Ureter (tissue), 1 donor: ENCODE results near the gene COL4A1. TPM values are rescaled to one million over a fixed set of nuclear protein-coding genes. Genes with fewer than 3 reads are reported as not detected.

ENCODE experiments used
- DNase-seq: peaks from one replicate; pipeline ENCODE4 v3.0.0-alpha.2; 2020; ENCODE audit warnings: low spot score
- total RNA-seq: library from RNA; stranded (reverse); gene quantifications from one replicate; pipeline ENCODE4 v1.2.4, GENCODE V29; 2023
- donor health status: DM: yes; HTN: yes; CAD: no.

Gene COL4A1
- total RNA-seq, 1 donor from 2014 or later = 144 TPM

DNA sequence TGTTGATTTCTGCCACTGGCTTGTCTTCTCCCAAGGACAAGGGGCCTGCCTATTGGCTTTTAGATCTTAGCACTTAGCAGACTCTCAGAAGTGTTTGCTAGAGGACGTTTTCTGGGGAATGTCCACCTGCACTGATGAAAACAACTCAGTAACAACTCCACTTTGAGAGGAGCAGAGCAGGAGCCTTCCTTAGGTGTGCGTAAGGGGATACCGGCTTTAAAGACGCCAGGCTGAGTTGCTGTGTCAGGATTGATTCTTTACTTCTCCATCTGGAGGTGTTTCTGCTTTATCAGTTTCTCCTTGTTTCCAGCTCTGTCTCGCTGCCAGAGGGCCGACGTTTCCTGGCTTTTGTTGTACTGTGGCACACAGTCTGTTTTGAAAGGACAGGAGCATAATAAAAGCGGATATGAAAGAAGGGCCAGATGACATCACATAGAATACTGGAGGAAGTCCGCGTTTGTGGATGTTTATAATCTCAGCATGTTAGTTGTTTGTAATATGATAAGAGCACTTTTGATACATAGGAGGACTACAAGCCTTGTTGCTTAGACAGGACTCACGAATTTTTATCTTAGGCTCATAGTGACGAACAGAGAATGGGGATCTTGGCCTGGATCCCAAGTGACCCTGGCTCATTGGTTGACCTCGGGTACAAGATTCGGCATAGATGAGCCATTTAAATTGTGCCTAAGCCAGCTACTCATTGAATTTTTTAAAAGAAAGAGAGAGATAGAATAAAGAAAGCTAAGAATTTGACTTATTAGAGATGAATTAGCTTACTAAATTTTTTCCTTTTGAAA, 34.7 kb upstream of the COL4A1 start:
- no peak for DNase-seq

DNA sequence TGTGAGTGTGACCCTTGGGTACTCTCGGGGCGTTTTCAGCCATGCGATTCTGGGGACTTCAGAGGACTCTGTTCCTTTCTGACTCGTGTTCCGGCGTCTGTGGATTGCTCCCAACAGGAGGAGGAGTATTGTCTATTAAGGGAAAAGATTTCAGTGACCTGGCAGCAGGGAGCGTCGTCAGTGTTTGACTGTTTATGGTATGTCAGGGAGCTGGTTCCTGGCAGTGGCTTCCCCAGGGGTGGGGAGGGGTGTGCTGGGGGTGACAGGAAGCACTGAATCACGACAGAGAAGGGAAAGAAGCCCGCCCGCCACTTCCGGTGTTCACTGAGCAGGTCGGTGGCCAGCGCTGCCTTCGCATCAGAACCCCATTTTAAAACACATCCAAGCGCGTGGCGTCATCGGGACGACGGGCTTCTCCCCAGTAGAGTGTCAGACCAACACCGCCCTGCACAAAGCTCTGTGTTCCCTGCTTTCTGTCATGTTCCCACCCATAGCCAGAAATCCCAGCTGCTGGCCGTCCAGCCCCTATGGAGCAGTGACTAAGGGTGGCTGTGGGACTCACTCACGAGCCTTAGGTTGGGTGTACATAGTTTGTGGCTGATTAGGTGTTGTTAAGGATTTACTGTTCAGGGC, 34.0 kb upstream of the COL4A1 start:
- peak; percentile 89 for DNase-seq

DNA sequence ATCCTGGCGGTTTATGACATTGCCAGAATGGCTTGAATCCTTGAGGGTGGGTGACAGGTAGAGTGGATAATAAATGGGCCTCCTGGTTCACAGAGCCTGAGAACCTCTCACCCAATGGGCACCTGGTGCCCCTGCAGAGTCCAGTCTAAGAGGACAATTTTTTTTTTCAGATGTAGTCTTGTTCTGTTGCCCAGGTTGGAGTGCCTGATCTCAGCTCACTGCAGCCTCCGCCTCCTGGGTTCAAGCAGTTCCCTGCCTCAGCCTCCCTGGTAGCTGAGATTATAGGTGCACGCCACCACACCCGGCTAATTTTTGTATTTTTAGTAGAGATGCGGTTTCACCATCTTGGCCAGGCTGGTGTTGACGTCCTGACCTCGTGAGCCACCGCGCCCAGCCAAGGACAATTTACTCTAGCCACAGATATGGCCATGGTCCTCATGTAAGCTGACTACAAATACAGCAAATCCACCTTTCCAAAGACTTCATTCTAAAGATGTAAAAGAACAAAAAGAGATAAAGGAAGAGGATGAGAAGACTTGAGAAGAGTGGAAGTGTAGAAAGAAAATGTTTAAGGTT, 33.1 kb upstream of the COL4A1 start:
- no peak for DNase-seq

DNA sequence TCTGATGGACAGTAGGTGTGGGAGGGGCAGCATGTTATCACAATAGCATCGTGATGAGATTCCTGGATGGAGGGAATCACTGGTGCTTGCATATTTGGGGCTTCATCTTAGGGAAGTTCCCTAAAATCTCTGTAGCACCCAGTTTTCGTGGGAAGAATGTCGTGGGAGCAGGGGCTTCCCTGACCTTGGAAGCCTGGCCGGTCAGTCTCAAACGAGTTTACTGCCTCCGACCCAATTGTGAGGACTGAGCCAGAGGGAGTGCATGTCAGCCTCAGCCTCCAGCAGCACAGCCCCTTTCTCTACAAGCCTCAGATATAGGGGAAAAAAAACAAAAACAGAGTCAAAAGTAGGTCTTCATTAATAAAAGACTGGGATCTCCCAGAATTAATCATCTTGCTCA, 32.3 kb upstream of the COL4A1 start:
- no peak for DNase-seq

DNA sequence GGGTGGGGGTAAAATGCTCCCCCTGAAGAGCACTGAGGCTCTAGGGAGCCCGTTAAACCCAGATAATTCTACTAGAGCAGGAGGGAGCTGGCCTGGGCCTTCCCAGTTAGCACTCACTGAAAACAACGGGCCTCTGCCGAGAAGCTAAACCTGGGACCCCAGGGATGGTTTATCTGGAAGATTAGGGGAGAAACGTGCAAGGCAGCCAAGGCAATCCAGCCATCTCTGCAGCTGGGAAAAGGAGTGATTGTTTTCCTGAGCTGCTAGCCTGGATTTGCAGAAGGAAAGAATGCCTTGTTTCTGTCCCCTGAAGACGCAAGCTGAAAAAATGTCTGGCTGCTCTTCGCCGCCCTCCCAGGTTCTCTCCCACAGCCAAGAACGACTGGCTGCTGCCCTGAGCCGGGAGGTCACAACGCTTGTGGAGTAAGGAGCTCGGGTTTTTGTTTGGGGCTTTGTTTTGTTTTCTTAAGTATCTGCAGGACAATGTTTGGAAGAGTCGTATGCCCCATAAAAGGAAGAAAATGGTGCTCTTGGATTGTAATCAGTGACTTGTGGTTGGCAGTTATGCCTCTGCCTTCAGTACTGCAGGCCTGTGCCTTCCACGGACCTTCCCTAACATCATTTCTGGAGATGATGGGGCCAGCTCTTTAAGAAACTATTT, 31.6 kb upstream of the COL4A1 start:
- peak; percentile 65 for DNase-seq

DNA sequence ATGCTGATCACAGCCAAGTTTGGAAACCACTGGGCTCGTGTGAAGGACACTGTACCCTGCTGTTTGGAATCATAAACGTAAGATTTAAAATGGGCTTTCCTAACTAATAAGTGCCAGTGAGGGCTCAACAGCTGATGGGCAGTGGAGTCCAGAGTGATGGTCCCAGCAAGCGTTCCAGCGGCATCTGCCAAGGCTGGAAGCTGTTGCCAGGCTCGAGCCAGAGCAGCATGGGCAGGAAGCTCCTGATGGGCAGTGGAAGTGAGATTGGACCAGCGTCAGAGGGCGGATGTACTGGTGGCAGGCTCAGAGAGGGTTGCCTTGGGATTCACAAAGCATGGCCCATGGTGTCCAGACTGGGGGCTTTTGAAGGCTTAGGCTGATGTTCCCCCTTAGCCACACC, 30.3 kb upstream of the COL4A1 start:
- no peak for DNase-seq

DNA sequence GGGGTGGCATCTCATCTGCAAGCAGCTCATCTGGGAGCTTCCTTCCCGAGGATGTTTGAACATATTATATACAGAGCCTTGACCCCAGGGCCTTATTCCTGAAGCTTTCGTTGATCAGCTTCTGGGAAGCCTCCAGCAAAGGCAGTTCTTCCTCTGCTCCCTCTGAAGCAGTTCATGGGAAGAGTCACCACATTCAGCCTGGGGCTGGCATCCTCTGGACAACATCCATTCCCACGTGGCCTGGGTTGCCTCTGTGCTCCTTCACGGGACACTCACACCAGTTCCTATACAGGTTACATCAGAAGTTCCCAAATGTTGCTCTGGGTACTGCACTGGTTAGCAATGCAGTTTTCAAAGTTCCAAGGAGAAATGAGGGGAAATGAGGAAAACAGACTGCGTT, 29.7 kb upstream of the COL4A1 start:
- DNase-seq = no peak

DNA sequence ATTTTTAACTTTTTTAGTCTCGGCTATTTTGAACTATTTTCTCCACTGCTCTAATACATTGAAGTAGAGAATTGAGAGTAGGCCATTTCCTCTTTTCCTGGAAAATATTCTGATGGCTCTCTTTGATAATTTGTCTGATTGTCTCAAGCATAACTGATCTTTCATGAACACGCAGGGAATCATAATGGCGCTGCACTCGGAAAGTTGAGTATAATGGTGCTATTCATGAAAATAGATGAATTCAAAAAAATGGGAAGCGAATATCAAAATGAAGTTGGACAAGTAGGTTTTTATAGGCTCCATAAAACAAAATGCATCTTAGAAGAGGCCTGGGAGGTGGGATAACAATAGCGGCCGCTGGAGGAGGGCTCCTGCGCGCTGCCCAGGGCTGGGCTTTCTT, 29.2 kb upstream of the COL4A1 start:
- DNase-seq = no peak

DNA sequence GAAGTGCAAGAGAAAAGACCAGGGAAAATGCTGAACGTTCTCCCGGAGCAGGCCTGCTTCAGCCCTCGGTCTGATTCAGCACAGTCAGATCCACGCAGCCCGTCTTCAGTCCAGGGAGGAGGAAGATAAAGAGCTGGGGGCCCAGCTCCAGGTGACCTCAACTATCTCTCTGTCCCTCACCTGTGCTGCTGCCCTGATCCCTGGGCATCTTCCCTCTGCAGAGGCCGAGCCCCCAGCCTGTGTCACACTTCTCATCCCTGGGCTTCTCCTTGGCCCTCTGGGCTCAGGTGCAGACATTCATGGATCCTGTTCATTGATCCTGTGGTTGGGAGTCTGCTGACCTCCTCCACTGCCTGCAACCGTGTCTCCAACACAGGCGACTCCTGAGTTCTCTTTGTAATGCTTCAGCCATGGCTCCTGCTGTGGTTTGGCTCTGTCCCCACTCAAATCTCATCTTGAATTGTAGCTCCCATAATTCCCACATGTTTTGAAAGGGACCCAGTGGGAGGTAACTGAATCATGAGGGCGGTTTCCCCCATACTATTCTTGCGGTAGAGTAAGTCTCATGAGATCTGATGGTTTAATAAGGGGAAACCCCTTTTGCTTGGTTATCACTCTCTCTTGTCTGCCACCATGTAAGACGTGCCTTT, 28.0 kb upstream of the COL4A1 start:
- no peak for DNase-seq

DNA sequence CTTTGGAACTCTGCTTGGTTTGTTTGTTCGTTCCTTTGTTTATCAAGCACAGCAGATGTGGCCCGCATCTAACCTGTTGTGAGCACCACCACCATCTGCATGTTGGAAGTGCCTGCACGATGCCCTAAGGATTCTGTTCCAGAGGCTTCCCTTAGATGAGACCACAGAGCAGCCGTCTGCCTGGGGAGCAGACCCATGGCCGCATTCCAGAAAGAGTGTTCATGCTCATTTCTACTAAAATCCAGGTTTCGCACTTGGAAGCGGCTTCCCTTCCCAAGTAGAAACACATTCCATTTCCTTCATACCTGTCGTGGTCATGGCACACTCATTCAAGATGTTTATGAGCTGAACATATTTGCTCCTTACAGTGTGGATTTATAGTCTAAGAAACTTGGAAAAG, 27.3 kb upstream of the COL4A1 start:
- no peak for DNase-seq

DNA sequence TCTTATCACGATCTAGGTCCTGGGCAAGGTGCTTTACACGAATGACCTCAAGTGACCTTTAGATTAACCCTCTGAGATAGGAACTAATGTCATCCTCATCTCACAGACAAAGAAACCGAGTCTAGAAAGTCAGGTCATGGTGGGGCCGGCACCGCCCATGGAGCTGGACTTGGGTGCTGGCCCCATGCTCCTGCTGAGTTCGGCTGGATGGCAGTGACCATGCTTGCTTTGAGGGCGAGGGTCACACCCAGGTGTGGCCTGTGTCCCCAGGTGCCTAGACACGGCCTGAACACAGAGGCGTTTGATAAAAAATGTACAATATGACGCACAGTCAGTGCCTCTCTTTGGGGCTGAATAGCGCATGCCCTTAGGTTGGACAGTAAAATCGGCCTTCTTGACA, 26.9 kb upstream of the COL4A1 start:
- DNase-seq = no peak

DNA sequence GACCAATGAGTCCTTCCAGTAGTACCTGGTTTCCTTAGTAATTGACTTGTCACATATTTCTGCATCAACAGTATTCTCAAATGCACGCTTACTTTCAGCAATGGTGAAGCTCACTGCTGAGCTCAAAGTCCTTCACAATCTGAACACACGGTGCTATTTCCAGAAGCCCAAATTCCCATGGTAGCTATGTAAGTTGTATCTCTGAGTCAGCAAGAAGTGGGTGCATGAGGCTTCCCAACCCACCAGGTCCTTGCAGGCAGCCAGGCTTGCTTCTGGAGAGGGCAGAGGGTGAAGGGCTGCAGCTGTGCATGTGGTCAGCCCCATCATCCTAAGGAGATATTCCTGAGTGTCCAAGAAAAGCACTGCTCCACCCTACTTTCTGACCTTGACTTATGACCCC, 25.8 kb upstream of the COL4A1 start:
- no peak for DNase-seq

DNA sequence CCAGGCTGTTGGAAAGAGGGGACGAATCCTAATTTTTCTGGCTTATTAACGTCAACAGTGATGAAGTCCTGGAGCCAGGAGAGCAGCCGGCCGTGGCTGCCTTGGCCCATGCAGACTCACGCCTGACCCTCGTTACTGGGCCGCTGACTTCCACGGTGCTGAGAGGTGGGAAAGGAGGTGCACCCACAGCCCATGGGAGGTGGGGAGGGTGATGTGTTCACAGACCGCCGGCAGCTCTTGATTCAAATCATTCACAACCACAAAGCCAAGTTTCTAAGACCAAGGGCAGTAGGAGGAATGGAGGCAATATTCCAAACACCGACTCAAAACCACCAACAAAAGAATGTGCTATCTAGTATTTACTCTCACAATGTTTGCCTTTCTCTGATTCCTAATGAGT, 24.4 kb upstream of the COL4A1 start:
- no peak for DNase-seq

DNA sequence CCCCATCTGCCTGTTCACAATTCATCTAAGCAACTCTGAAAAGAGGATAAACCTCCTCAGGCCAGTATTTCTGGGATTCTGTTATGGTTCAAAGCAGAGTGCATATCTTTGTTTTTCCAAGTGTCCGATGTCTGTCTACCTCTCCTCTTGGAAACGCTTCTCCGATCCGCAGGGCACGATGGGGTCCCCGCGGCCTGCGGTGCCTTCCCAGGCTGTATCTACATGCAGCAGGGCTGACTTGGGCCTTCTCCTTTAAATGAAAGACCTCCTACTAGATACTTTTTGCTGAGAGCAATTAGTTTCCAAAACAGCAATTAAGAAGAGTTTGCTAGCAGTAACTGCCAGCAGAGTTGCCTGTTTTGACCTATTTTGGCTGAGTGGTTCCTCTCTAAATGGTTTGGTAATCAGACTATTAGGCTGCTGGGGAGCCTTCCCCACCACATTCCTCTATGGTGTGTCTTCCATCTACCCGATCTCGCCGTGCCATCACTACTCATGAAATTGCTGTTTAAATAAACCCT, 23.6 kb upstream of the COL4A1 start:
- no peak for DNase-seq

DNA sequence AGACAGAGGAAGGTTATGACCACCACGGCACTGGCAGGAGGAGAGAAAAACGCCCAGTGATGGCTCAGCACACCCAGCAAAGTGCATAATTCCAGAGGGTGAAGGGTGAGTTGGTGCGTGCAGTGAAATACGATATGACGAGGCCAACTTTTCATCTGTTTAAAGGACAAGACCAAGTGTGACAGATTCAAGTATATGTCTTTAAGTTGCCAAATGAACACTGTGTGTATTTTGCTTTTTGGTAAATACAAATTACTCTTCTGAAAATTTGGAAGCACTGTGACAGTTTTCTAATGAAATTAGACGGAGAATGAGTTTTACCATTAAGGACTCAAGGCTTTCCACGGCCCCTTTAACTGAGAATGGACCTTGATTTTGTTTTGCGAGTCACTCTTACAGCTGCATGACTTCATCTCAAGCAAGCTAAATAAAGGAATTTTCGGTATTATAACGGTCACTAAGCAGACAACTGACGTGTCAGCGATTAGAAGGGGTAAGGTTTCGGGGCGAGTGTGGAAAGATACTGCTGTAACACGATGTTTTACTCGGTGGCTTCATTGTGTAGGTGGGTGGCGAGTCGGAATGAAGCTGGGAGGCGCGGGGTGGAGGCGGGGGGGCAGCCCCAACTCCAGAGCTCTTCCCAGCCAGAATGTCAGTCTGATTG, 23.0 kb upstream of the COL4A1 start:
- no peak for DNase-seq

DNA sequence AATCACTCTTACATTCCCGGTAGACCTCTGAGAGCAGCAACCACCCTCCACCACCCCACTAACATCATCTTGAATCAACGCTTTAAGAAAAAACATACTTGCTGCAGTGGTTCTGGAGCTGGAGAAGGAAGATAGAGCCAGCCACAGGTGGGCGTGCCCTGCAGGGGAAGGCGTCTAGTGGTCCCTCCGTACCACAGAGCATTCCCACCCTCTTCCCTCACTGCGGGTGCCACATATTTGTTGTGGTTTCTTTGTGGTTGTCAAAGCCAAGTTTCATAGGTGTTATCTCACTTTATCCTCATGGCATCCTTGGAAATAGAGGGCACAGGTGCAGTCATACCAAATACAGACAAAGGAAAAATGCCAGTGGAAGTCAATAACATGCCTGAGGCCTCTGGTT, 22.3 kb upstream of the COL4A1 start:
- no peak for DNase-seq

DNA sequence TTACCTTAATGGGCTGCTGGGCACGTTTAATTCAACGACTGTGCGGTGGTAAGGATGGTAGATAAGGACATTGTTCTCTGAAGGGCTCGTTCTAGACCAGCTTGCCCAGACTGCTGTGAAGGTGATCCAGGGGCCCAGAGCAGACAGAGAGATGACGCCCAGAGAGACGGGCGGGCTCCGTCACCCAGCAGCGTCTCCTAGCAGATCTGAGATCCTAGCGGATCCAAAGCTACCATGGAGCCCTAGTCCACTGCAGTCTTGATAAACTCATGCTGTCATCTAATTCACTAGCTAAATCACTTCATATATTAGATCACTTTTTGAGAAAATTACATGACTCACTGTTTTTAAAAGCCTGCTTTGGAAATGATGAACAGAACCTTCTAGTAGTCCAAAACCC, 21.6 kb upstream of the COL4A1 start:
- no peak for DNase-seq

DNA sequence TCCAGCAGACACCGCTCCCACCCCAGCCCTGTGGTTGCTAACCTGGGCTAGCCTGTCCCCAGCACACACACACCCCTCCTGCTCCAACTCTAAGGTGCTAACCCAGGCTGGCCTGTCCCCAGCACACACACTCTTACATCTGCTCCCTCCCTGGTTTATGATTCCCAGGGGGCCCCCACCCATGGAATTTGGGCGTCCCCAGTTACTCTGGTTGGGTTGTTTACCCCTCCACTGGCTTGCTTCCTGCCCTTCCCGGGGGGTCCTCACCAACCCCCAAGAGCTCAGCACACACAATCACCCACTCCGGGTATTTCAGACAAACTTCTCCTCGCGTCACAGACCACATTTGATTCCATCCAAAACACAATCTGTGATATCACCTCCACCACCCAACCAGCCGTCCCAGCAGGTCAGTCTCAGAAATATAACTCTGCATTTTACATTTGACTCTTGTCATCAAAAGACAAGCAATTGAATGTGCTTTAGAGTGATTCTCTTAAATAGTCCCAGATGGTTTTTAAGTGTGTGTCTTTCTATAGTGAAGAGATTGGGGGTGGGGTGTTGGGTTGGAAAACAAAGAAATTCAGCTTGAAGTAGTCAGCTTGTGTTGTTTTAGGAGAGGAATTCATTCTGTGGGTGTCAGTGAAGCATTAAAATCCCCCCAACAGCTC, 20.2 kb upstream of the COL4A1 start:
- no peak for DNase-seq

DNA sequence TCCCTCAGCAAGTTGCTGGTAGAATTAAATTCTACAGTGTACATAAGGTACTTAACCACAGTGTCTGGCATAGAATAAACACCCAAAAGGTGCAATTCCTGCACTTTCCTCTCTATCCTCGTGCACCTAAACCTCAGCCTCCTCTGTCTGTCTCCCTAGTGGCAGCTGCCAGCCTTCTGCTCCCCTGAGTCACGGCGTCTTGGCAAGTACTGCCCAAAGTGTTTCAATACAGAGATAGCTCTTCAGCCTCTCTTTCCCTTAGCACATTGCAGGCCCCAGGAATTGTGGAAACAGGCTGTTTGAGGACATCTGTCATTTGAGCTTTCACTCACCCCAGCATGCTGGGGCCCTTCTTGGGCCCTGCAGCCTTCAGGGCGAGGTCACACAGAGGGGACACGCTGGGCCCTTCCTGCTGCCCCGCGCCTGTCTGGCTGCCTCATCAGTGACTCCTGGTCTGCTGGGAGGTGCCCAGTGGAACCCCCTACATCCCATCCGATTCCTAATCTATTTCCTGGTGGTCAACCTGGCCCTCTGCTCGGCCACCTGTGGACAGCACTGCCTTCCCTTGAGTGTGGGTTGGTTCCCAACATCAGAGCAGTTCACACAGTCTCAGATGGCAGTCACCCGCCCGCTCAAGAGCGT, 19.4 kb upstream of the COL4A1 start:
- no peak for DNase-seq

DNA sequence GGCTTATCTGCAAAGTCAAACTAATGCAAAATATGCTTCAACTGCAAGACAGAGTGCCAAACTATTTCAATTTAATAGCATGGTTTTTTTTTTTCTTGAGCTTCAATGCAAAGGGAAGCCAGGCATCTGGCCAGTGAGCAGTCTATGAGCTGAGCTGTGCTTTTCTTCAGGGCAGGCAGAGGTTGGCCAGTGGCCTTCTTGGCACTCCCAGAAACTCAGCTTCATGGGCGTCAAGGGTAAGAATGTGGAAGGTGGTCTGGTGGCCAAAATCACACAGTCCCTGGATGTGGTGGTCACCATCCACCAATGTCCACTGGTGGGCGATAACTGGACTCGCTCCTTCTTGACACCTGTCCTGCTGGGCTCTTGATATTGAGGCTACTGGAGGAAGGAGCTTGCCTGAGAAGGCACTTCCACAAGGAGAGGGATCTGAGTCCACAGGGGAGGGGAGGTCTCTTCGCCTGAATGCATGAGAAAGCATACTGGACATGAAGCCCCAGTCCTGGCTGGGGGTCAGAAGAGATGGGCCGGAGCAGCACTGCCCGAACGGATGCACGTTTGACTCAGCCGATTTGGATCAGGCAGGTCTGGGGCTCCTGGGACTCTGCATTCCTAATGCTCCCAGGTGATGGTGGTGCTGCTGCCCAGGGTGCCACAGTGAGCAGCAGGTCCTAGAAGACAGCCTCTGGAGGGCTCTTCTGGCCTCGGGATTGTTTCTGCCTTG, 17.2 kb upstream of the COL4A1 start:
- no peak for DNase-seq
